Islet of Langerhans (tissue), 1 donor: Measurements from ENCODE around the gene ATP1B3.
"Not testable (repeated sequence)": the region's sequence is repeated elsewhere in the genome, so short reads cannot be mapped to it uniquely, and the experiment has no call there.

Experiments used
- FAIRE-seq: peaks from one replicate; lab custom pipeline; 2011; peaks lifted over from hg19 to GRCh38; lab: Jason Lieb, UNC

ATP1B3 gene

GRCh38 chr3:141909408-141909807 is 33.0 kb downstream of the ATP1B3 start:
- FAIRE-seq, result no peak

GRCh38 chr3:141909986-141910385 is 33.5 kb downstream of the ATP1B3 start:
- FAIRE-seq, result not testable (repeated sequence)

- FAIRE-seq, result peak; percentile 76
Measured at GRCh38 chr3:141913150-141913811, 36.8 kb downstream of the ATP1B3 start.

- no peak for FAIRE-seq
Measured at GRCh38 chr3:141914311-141914710, 37.9 kb downstream of the ATP1B3 start.

- no peak for FAIRE-seq
Measured at GRCh38 chr3:141915016-141915415, 38.6 kb downstream of the ATP1B3 start.

- no peak for FAIRE-seq
Measured at GRCh38 chr3:141915766-141916165, 39.3 kb downstream of the ATP1B3 start.

GRCh38 chr3:141920701-141921100 is 44.3 kb downstream of the ATP1B3 start:
- no peak for FAIRE-seq

- no peak for FAIRE-seq
Measured at GRCh38 chr3:141921316-141921715, 44.9 kb downstream of the ATP1B3 start.

GRCh38 chr3:141925677-141926076 is 49.2 kb downstream of the ATP1B3 start:
- peak; percentile 53 for FAIRE-seq

GRCh38 chr3:141926929-141927328 is 50.5 kb downstream of the ATP1B3 start:
- FAIRE-seq, result no peak

GRCh38 chr3:141928631-141929270 is 52.3 kb downstream of the ATP1B3 start:
- FAIRE-seq, result no peak

GRCh38 chr3:141929341-141929995 is 53.0 kb downstream of the ATP1B3 start:
- no peak for FAIRE-seq

- no peak for FAIRE-seq
Measured at GRCh38 chr3:141930801-141931200, 54.4 kb downstream of the ATP1B3 start.

- no peak for FAIRE-seq
Measured at GRCh38 chr3:141933421-141934300, 57.2 kb downstream of the ATP1B3 start.

- FAIRE-seq, result no peak
Measured at GRCh38 chr3:141934354-141934753, 57.9 kb downstream of the ATP1B3 start.

- no peak for FAIRE-seq
Measured at GRCh38 chr3:141938011-141938500, 61.6 kb downstream of the ATP1B3 start.

GRCh38 chr3:141939759-141940158 is 63.3 kb downstream of the ATP1B3 start:
- no peak for FAIRE-seq

- no peak for FAIRE-seq
Measured at GRCh38 chr3:141940194-141940776, 63.8 kb downstream of the ATP1B3 start.

- FAIRE-seq, result no peak
Measured at GRCh38 chr3:141941093-141941492, 64.7 kb downstream of the ATP1B3 start.

GRCh38 chr3:141942006-141942405 is 65.6 kb downstream of the ATP1B3 start:
- FAIRE-seq, result no peak

GRCh38 chr3:141945726-141946485 is 69.5 kb downstream of the ATP1B3 start:
- no peak for FAIRE-seq
